Lung (tissue), 12 donors: ENCODE measurements around the gene LIN7B. TPM values are rescaled to one million over a fixed set of nuclear protein-coding genes. Genes with fewer than 3 reads are reported as not detected.
"Not testable (repeated sequence)": the region's sequence is repeated elsewhere in the genome, so short reads cannot be mapped to it uniquely, and the experiment has no call there.

Source experiments
- ATAC-seq: fragments of 200-7000 bp; cut with Tn5 transposase; one replicate; pipeline ENCODE4 v1.9.1; 2020; ENCODE audit warnings: moderate number of reproducible peaks; ENCODE audit not compliant: insufficient read depth, low FRiP score
- DNase-seq, 3 donors: peaks; one replicate each; pipeline ENCODE4 v3.0.0-alpha.2; 2013 to 2017
- H3K27ac ChIP-seq, 2 donors: one replicate each; pipeline ENCODE4 v1.5.1; 2013; ENCODE audit warnings: mild to moderate bottlenecking in 2 of 2, moderate library complexity in 2 of 2, control low read depth in 1 of 2, inconsistent platforms in 1 of 2, low read depth in 1 of 2, low read length in 1 of 2
- H3K27me3 ChIP-seq, 3 donors: one replicate each; pipeline ENCODE4 v1.5.1; 2013; ENCODE audit warnings: low read length in 2 of 3; ENCODE audit not compliant: control insufficient read depth in 3 of 3, insufficient read depth in 3 of 3
- H3K36me3 ChIP-seq, 4 donors: one replicate each; pipeline ENCODE4 v1.5.1; 2013; ENCODE audit warnings: low read length in 4 of 4, mild to moderate bottlenecking in 1 of 4, moderate library complexity in 1 of 4; ENCODE audit not compliant: control insufficient read depth in 4 of 4, insufficient read depth in 4 of 4
- H3K4me1 ChIP-seq, 5 donors: one replicate each; pipeline ENCODE4 v1.5.1; 2013; ENCODE audit warnings: low read length in 5 of 5, mild to moderate bottlenecking in 2 of 5, moderate library complexity in 1 of 5; ENCODE audit not compliant: control insufficient read depth in 5 of 5, insufficient read depth in 5 of 5
- H3K4me3 ChIP-seq: one replicate; pipeline ENCODE4 v1.5.1; 2013; ENCODE audit warnings: mild to moderate bottlenecking, control low read depth, moderate library complexity
- H3K9ac ChIP-seq, 2 donors: one replicate each; pipeline ENCODE4 v1.5.1; 2013; ENCODE audit warnings: low read length in 2 of 2, control low read depth in 1 of 2; ENCODE audit not compliant: insufficient read depth in 1 of 2
- H3K9me3 ChIP-seq, 4 donors: one replicate each; pipeline ENCODE4 v1.5.1; 2013; ENCODE audit warnings: low read length in 3 of 4, mild to moderate bottlenecking in 1 of 4, moderate library complexity in 1 of 4; ENCODE audit not compliant: control insufficient read depth in 4 of 4, insufficient read depth in 3 of 4
- WGBS, 2 donors: extraction: QIAGEN DNeasy Blood & Tissue Kit; methylation state at CpG; one replicate each; pipeline ENCODE4 v1.1.7; 2013; 5-methylcytosine and 5-hydroxymethylcytosine counted together
- polyA plus RNA-seq, 2 donors: library from polyadenylated mRNA; stranded (reverse); fragments of 200-250 nt; gene quantifications; one replicate each; pipeline ENCODE4 v1.2.1, GENCODE V29; 2013
- total RNA-seq, 2 donors: library from RNA; depleted of rRNA in 1 of 2; stranded (reverse); fragments of >200 nt in 1 of 2; gene quantifications; one replicate each; pipeline ENCODE4 v1.2.1, GENCODE V29; 2014 to 2021
- TF ChIP-seq, protein P1 (sequence below): IDR thresholded peaks from 2 replicates; pipeline ENCODE4 v1.5.1; 2012; ENCODE audit warnings: mild to moderate bottlenecking; ENCODE audit errors: control extremely low read depth, extremely low read depth
- donor health status: control.
- donor health status: control.
- donor health status: Bipolar disorder and iron deficiency.
- donor health status: healthy.
- donor health status: DM: yes; HTN: yes; CAD: no.

LIN7B gene
- total and polyA plus RNA-seq, 4 donors, result 6.4 to 12.4 (median 7.2) TPM

DNA sequence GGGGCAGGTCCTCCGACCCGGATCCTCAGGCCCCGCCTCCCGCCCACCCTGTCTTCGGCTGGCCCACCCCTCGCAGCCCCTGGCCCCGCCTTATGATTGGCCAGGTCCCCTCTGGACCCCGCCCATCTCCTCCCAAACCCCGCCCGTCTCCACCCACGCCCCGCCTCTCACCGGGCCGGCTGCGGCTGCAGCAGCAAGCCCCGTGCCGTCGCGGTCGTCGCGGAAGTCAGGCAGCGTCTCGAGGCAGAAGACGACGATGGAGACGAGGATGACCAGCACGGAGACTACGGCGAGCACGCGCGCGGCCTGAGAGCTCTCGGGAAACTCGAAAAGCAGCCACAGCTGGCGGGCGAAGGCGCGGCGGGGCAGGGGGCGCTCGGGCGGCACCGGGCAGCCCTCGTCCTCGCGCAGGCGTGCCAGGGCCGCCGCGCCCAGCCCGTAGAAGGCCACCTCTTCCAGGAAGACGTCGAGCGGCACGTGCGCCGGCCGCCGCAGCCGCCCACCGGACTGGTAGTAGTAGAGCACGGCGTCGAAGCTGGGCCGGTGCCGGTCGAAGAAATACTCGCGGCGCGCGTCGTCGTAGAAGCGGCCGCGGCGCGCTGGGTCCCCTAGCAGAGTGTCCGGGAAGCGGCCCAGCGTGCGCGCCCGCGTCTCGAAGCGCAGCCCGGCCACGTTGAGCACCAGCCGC is 42.2 kb upstream of the LIN7B start:
- Histone ChIP-seq H3K36me3 (no peaks in the 10 kb centered on the region), H3K9me3 (peaks cover 0 to 8% (median 0%) of the 10 kb centered on the region in 4 donors), H3K9ac (no peak overlapping the region), H3K27ac (no peak overlapping the region), H3K4me3 (no peak overlapping the region), H3K27me3 (peaks cover 0 to 42% (median 26%) of the 10 kb centered on the region in 3 donors), H3K4me1 (peaks cover 0 to 4% (median 0%) of the 10 kb centered on the region in 5 donors)
- WGBS, 2 donors, result 5 to 7% methylated on average over 57 to 93 of the region's 93 CpGs
- ATAC-seq (no peak), DNase-seq (no peak)
- TF ChIP-seq, protein P1, sequence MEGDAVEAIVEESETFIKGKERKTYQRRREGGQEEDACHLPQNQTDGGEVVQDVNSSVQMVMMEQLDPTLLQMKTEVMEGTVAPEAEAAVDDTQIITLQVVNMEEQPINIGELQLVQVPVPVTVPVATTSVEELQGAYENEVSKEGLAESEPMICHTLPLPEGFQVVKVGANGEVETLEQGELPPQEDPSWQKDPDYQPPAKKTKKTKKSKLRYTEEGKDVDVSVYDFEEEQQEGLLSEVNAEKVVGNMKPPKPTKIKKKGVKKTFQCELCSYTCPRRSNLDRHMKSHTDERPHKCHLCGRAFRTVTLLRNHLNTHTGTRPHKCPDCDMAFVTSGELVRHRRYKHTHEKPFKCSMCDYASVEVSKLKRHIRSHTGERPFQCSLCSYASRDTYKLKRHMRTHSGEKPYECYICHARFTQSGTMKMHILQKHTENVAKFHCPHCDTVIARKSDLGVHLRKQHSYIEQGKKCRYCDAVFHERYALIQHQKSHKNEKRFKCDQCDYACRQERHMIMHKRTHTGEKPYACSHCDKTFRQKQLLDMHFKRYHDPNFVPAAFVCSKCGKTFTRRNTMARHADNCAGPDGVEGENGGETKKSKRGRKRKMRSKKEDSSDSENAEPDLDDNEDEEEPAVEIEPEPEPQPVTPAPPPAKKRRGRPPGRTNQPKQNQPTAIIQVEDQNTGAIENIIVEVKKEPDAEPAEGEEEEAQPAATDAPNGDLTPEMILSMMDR, result no peak

- no peak overlapping the region for H3K27ac ChIP-seq
- DNase-seq (no peak), ATAC-seq (no peak)
These were observed 40.4 kb upstream of the LIN7B start for GRCh38 chr19:49073514-49074378.

GRCh38 chr19:49074869-49075268 is 39.3 kb upstream of the LIN7B start:
- ATAC-seq, H3K9ac ChIP-seq, H3K36me3 ChIP-seq, H3K4me1 ChIP-seq, H3K4me3 ChIP-seq, H3K27ac ChIP-seq, H3K9me3 ChIP-seq: not testable (repeated sequence)
- 17 to 22% methylated on average over 7 of the region's 9 CpGs for WGBS, 2 donors
- TF ChIP-seq, protein P1, result peak; percentile 38
- peak; percentile 55 to 64 (median 62) for DNase-seq
- peaks cover 0 to 32% (median 20%) of the 10 kb centered on the region in 3 donors for H3K27me3 ChIP-seq

More at GRCh38 chr19:49073514-49074378, 40.4 kb upstream of the LIN7B start:
- Histone ChIP-seq H3K4me1 (peaks cover 0 to 4% (median 0%) of the 10 kb centered on the region in 5 donors), H3K27me3 (peaks cover 0 to 41% (median 26%) of the 10 kb centered on the region in 3 donors), H3K9ac (no peak overlapping the region), H3K4me3 (no peak overlapping the region), H3K36me3 (no peaks in the 10 kb centered on the region), H3K9me3 (peaks cover 0 to 8% (median 0%) of the 10 kb centered on the region in 4 donors)
- TF ChIP-seq, protein P1, result no peak
- WGBS, 2 donors, result 58 to 63% methylated on average over 23 of the region's 23 CpGs
